Upper lobe of left lung (tissue), 6 donors: ENCODE measurements around the gene PRKCI. TPM values are rescaled to one million over a fixed set of nuclear protein-coding genes. Genes with fewer than 3 reads are reported as not detected.
"Not testable (repeated sequence)": the region's sequence is repeated elsewhere in the genome, so short reads cannot be mapped to it uniquely, and the experiment has no call there.

Experiments used
- ATAC-seq, 2 donors: fragments of 200-7000 bp; cut with Tn5 transposase; one replicate each; pipeline ENCODE4 v1.9.1; 2022; ENCODE audit warnings: mild to moderate bottlenecking in 2 of 2, moderate library complexity in 2 of 2; ENCODE audit not compliant: low FRiP score in 2 of 2
- DNase-seq, 2 donors: peaks; one replicate each; pipeline ENCODE4 v3.0.0-alpha.2; 2019 to 2020
- H3K27ac ChIP-seq, 4 donors: fragments of 200-600 bp; sonication (generic); one replicate each; pipeline ENCODE4 v1.5.1; 2016 to 2019
- H3K27me3 ChIP-seq, 4 donors: fragments of 200-600 bp; sonication (generic); one replicate each; pipeline ENCODE4 v1.5.1; 2017 to 2019
- H3K36me3 ChIP-seq, 4 donors: fragments of 200-600 bp; sonication (generic); one replicate each; pipeline ENCODE4 v1.5.1; 2016 to 2019
- H3K4me1 ChIP-seq, 4 donors: fragments of 200-600 bp; sonication (generic); one replicate each; pipeline ENCODE4 v1.5.1; 2018 to 2019
- H3K4me3 ChIP-seq, 4 donors: fragments of 200-600 bp; sonication (generic); one replicate each; pipeline ENCODE4 v1.5.1; 2017 to 2019; ENCODE audit warnings: mild to moderate bottlenecking in 2 of 4, moderate library complexity in 1 of 4
- H3K9me3 ChIP-seq, 4 donors: fragments of 200-600 bp; sonication (generic); one replicate each; pipeline ENCODE4 v1.5.1; 2018 to 2019
- EP300 ChIP-seq, 4 donors: sonication (generic); formaldehyde crosslinking; IDR thresholded peaks; one replicate each; pipeline ENCODE4 v1.5.1; 2017; ENCODE audit warnings: antibody characterized with exemption in 4 of 4, control low read depth in 2 of 4
- POLR2A ChIP-seq, 4 donors: fragments of 450-650 bp; IDR thresholded peaks; one replicate each; pipeline ENCODE4 v1.5.1; 2016 to 2017; ENCODE audit warnings: antibody characterized with exemption in 4 of 4, mild to moderate bottlenecking in 2 of 4
- POLR2AphosphoS5 ChIP-seq, 2 donors: sonication (generic); formaldehyde crosslinking; IDR thresholded peaks; one replicate each; pipeline ENCODE4 v1.5.1; 2017; ENCODE audit warnings: antibody characterized with exemption in 2 of 2
- WGBS, 2 donors: methylation state at CpG; one replicate each; pipeline ENCODE4 v1.1.5; 2017 to 2018; 5-methylcytosine and 5-hydroxymethylcytosine counted together
- total RNA-seq, 6 donors: library from RNA; depleted of rRNA in 4 of 6; stranded (reverse); fragments of >200 nt in 4 of 6; gene quantifications; one replicate each; pipeline versions ENCODE4 v1.1.0 to v1.2.1, GENCODE V29; 2016 to 2021
- TF ChIP-seq, protein P1 (sequence below), 6 experiments: fragments of 450-650 bp in 4 of 6; fragments of 200-600 bp in 2 of 6; sonication (generic) in 2 of 6; IDR thresholded peaks; one replicate each; pipeline ENCODE4 v1.5.1; 2016 to 2019; ENCODE audit warnings: antibody characterized with exemption in 6 of 6
- donor health status: DM: no; HTN: no; CAD: no; lungs with moderate emphysema.
- donor health status: DM: no; HTN: yes; CAD: no; lungs with severe emphysema.

PRKCI gene
- total RNA-seq, 6 donors from 2014 or later, result 24.7 to 94.7 (median 37.0) TPM

DNA sequence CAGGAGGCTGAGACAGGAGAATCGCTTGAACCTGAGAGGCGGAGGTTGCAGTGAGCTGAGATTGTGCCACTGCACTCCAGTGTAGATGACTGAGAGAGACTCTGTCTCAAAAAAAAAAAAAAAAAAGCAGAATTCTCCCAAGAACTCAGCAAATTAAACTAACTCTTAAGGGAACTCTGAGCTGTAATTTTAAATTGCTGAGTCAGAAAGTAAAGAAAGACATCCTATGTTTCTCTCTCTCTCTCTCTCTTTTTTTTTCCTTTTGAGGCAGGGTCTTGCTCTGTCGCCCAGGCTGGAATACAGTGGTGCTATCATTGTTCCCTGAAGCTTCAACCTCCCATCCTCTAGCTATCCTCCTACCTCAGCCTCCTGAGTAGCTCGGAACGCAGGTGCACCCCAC is 20.7 kb upstream of the PRKCI start:
- no peaks in the 10 kb centered on the region for H3K36me3 ChIP-seq
- H3K4me1 ChIP-seq, result peaks cover 0 to 5% (median 0%) of the 10 kb centered on the region in 4 donors
- no peaks in the 10 kb centered on the region for H3K9me3 ChIP-seq
- WGBS, 2 donors, result 92 to 94% methylated on average over 5 of the region's 5 CpGs
- no peak for DNase-seq
- H3K27ac ChIP-seq, result no peak overlapping the region
- H3K27me3 ChIP-seq, result no peaks in the 10 kb centered on the region
- ATAC-seq, result no peak
- TF ChIP-seq EP300 (IDR thresholded peaks at IDR 0.05), result no peak
- no peak for TF ChIP-seq POLR2AphosphoS5 (IDR thresholded peaks at IDR 0.05)
- TF ChIP-seq, protein P1, sequence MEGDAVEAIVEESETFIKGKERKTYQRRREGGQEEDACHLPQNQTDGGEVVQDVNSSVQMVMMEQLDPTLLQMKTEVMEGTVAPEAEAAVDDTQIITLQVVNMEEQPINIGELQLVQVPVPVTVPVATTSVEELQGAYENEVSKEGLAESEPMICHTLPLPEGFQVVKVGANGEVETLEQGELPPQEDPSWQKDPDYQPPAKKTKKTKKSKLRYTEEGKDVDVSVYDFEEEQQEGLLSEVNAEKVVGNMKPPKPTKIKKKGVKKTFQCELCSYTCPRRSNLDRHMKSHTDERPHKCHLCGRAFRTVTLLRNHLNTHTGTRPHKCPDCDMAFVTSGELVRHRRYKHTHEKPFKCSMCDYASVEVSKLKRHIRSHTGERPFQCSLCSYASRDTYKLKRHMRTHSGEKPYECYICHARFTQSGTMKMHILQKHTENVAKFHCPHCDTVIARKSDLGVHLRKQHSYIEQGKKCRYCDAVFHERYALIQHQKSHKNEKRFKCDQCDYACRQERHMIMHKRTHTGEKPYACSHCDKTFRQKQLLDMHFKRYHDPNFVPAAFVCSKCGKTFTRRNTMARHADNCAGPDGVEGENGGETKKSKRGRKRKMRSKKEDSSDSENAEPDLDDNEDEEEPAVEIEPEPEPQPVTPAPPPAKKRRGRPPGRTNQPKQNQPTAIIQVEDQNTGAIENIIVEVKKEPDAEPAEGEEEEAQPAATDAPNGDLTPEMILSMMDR (IDR thresholded peaks at IDR 0.05), result no peak
- no peak for TF ChIP-seq POLR2A (IDR thresholded peaks at IDR 0.05)
- no peak overlapping the region for H3K4me3 ChIP-seq

DNA sequence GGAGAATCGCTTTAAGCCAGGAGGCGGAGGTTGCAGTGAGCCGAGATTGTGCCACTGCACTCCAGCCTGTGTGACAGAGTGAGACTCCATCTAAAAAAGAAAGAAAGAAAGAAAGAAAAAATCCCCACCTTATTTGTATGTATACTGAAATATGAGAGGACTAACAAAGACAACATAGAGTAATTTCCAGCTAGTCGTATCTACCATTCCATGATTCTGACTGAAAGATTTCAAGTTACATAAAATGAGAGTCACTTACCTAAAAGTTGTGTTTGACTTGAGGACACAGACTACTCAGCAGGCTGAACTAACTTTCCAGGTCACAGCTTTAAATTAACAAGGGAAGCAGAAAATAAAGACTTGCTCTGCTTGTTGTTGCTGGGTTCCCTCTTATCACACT is 18.8 kb upstream of the PRKCI start:
- Histone ChIP-seq H3K9me3 (no peaks in the 10 kb centered on the region), H3K27me3 (no peaks in the 10 kb centered on the region), H3K4me1 (peaks cover 0 to 5% (median 0%) of the 10 kb centered on the region in 4 donors), H3K27ac (no peak overlapping the region), H3K36me3 (no peaks in the 10 kb centered on the region), H3K4me3 (no peak overlapping the region)
- DNase-seq (no peak), ATAC-seq (no peak)
- 73 to 78% methylated on average over 4 of the region's 4 CpGs for WGBS, 2 donors
- TF ChIP-seq, protein P1 (IDR thresholded peaks at IDR 0.05), result no peak
- TF ChIP-seq POLR2AphosphoS5 (IDR thresholded peaks at IDR 0.05), result no peak
- TF ChIP-seq EP300 (IDR thresholded peaks at IDR 0.05), result no peak
- no peak for TF ChIP-seq POLR2A (IDR thresholded peaks at IDR 0.05)

DNA sequence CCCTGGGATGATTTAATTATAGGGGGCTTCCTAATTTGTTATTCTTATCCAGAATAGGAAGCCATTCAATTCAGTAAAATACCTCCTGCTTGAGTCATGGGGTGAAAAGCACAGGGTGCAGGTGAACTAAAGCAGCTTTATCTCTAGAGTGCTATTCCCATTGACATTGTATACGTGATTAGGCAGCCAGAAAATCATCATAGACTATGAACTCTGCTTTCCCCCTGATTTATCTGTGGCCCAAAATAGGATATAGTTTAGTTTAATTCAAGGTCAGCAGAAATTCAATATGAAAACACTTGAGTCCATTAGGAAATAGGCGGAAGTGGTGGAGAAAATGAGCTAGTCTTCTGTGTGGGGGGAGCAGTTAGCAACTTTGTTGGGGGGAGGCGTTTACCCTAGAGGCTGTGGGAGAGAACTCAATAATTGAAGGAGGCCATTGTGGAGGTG is 18.2 kb upstream of the PRKCI start:
- ATAC-seq (no peak), DNase-seq (no peak)
- H3K4me1 ChIP-seq, result peaks cover 0 to 5% (median 0%) of the 10 kb centered on the region in 4 donors
- no peak overlapping the region for H3K4me3 ChIP-seq
- WGBS, 2 donors, result 61 to 66% methylated on average over 3 of the region's 3 CpGs
- TF ChIP-seq POLR2A (IDR thresholded peaks at IDR 0.05), result no peak
- no peak for TF ChIP-seq POLR2AphosphoS5 (IDR thresholded peaks at IDR 0.05)
- no peak for TF ChIP-seq EP300 (IDR thresholded peaks at IDR 0.05)
- TF ChIP-seq, protein P1 (IDR thresholded peaks at IDR 0.05), result no peak
- no peaks in the 10 kb centered on the region for H3K9me3 ChIP-seq
- no peaks in the 10 kb centered on the region for H3K27me3 ChIP-seq
- H3K27ac ChIP-seq, result no peak overlapping the region
- H3K36me3 ChIP-seq, result no peaks in the 10 kb centered on the region

DNA sequence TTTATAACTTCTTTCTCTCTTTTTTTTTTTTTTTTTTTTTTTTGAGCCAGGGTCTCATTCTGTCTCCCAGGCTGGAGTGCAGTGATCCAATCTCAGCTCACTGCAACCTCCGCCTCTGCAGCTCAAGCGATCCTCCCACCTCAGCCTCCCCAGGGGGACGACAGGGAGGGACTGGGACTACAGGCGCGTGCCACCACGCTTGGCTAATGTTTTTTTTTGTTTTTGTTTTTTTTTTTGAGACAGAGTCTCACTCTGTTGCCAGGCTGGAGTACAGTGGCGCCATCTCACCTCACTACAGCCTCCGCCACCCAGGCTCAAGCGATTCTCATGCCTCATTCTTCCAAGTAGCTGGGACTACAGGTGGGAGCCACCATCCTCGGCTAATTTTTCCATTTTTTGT is 17.7 kb upstream of the PRKCI start:
- Histone ChIP-seq H3K4me1 (peaks cover 0 to 5% (median 0%) of the 10 kb centered on the region in 4 donors), H3K27me3 (no peaks in the 10 kb centered on the region), H3K9me3 (no peaks in the 10 kb centered on the region), H3K4me3 (no peak overlapping the region), H3K27ac (no peak overlapping the region), H3K36me3 (no peaks in the 10 kb centered on the region)
- DNase-seq (no peak), ATAC-seq (no peak)
- WGBS, 2 donors, result 96% methylated on average over 9 to 10 of the region's 10 CpGs
- TF ChIP-seq POLR2AphosphoS5 (IDR thresholded peaks at IDR 0.05) (no peak), POLR2A (IDR thresholded peaks at IDR 0.05) (no peak), EP300 (IDR thresholded peaks at IDR 0.05) (no peak)
- TF ChIP-seq, protein P1 (IDR thresholded peaks at IDR 0.05), result no peak

DNA sequence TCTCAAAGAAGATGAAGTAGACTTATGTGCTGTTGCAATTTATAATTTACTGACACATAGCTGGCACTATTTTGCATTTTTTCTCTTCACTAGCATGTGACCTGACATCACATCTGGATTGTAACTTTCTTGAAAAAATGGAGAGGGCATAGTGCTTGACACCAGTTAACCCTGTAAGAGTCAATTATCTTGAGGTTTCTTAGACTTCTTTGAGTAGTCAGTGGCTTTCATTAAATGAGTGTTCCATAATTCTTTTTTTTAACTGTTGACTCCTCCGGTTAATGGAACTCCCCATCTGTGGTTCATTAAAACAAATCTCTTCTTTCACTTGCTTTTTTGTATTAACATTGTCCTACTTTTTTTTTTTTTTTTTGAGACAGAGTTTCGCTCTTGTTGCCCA is 16.9 kb upstream of the PRKCI start:
- Histone ChIP-seq H3K9me3 (no peaks in the 10 kb centered on the region), H3K27me3 (no peaks in the 10 kb centered on the region), H3K4me3 (no peak overlapping the region), H3K27ac (no peak overlapping the region), H3K4me1 (peaks cover 0 to 5% (median 0%) of the 10 kb centered on the region in 4 donors), H3K36me3 (no peaks in the 10 kb centered on the region)
- DNase-seq (no peak), ATAC-seq (no peak)
- 88 to 93% methylated on average over 2 of the region's 2 CpGs for WGBS, 2 donors
- TF ChIP-seq POLR2A (IDR thresholded peaks at IDR 0.05) (no peak), POLR2AphosphoS5 (IDR thresholded peaks at IDR 0.05) (no peak), EP300 (IDR thresholded peaks at IDR 0.05) (no peak)
- TF ChIP-seq, protein P1 (IDR thresholded peaks at IDR 0.05), result no peak

DNA sequence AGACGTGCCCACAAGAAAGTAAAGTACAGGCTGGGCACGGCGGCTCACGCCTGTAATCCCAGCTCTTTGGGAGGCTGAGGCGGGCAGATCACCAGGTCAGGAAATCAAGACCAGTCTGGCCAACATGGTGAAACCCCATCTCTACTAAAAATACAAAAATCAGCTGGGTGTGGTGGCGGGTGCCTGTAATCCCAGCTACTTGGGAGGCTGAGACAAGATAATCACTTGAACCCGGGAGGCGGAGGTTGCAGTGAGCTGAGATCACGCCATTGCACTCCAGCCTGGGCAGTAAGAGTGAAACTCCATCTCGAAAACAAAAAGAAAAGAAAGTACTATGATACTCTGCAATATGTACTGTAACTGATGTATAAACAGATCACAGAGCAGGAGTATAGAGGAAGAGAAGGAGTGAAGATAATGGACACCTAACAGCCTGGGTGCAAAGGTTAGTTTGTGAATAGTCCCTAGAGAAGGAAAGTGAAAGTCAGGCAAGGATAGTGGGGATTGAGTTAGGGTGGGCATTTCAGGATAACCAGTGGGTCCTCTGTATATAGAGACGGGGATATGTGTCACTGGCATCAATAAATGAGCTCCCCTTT is 16.0 kb upstream of the PRKCI start:
- H3K4me1 ChIP-seq, H3K36me3 ChIP-seq, DNase-seq, H3K9me3 ChIP-seq, H3K27me3 ChIP-seq, H3K4me3 ChIP-seq, H3K27ac ChIP-seq, ATAC-seq: not testable (repeated sequence)
- WGBS, 2 donors, result 93 to 95% methylated on average over 11 of the region's 11 CpGs
